ENCODE results near the gene IL20RB. TPM values are rescaled to one million over a fixed set of nuclear protein-coding genes. Genes with fewer than 3 reads are reported as not detected.
A peak's percentile ranks its signal among the peaks of the same experiment; 100 is the strongest.

IL20RB gene
- total RNA-seq, 1 donor from 2014 or later: 0.98 TPM

- Mint-ChIP-seq H3K4me3 (no peak overlapping the region), H3K27me3 (no peaks in the 10 kb centered on the region), H3K4me1 (peaks cover 45% of the 10 kb centered on the region), H3K36me3 (ENCODE audit: low read depth) (peaks cover 23% of the 10 kb centered on the region), H3K9me3 (no peaks in the 10 kb centered on the region), H3K27ac (no peak overlapping the region)
- ChIA-PET CTCF (interaction anchor here (0.8 kb wide), 1 partner anchor 71 kb away, joined by 3 read pairs; no protein-coding TSS in a partner anchor), POLR2A (no interaction called here)
- ATAC-seq (ENCODE audit: low read depth) (no peak), DNase-seq (no peak)
- no peak for TF ChIP-seq CTCF (IDR thresholded peaks at IDR 0.05)
- intact Hi-C loops (cut with micrococcal nuclease): no loop called here
Measured at GRCh38 chr3:136942803-136943202, 15.0 kb upstream of the IL20RB start.

- H3K36me3 Mint-ChIP-seq (ENCODE audit: low read depth): peaks cover 27% of the 10 kb centered on the region
- intact Hi-C loops (cut with micrococcal nuclease): no loop called here
- no peaks in the 10 kb centered on the region for H3K27me3 Mint-ChIP-seq
- CTCF ChIA-PET: no interaction called here
- H3K4me1 Mint-ChIP-seq: peaks cover 44% of the 10 kb centered on the region
- H3K4me3 Mint-ChIP-seq: no peak overlapping the region
- no peak overlapping the region for H3K27ac Mint-ChIP-seq
- POLR2A ChIA-PET: no interaction called here
- ATAC-seq (ENCODE audit: low read depth) (no peak), DNase-seq (no peak)
- TF ChIP-seq CTCF (IDR thresholded peaks at IDR 0.05): no peak
- no peaks in the 10 kb centered on the region for H3K9me3 Mint-ChIP-seq
Measured at GRCh38 chr3:136943436-136943835, 14.3 kb upstream of the IL20RB start.

- peaks cover 31% of the 10 kb centered on the region for H3K36me3 Mint-ChIP-seq (ENCODE audit: low read depth)
- no peaks in the 10 kb centered on the region for H3K9me3 Mint-ChIP-seq
- no peaks in the 10 kb centered on the region for H3K27me3 Mint-ChIP-seq
- CTCF ChIA-PET: no interaction called here
- H3K4me3 Mint-ChIP-seq: no peak overlapping the region
- ATAC-seq (ENCODE audit: low read depth) (no peak), DNase-seq (no peak)
- no peak for TF ChIP-seq CTCF (IDR thresholded peaks at IDR 0.05)
- no peak overlapping the region for H3K27ac Mint-ChIP-seq
- POLR2A ChIA-PET: no interaction called here
- H3K4me1 Mint-ChIP-seq: peaks cover 46% of the 10 kb centered on the region
- intact Hi-C loops (cut with micrococcal nuclease): no loop called here
Measured at GRCh38 chr3:136946978-136947377, 10.8 kb upstream of the IL20RB start.

- TF ChIP-seq CTCF (IDR thresholded peaks at IDR 0.05): no peak
- DNase-seq: no peak
- Mint-ChIP-seq H3K4me3 (no peak overlapping the region), H3K36me3 (ENCODE audit: low read depth) (peaks cover 29% of the 10 kb centered on the region), H3K9me3 (no peaks in the 10 kb centered on the region), H3K27me3 (no peaks in the 10 kb centered on the region), H3K4me1 (peaks cover 46% of the 10 kb centered on the region), H3K27ac (peak overlapping the region; percentile 13)
- CTCF ChIA-PET: no interaction called here
- POLR2A ChIA-PET: interaction anchor here (0.6 kb wide), 1 partner anchor 246 kb away, joined by 3 read pairs; no protein-coding TSS in a partner anchor
- intact Hi-C loops (cut with micrococcal nuclease): no loop called here
- no peak for ATAC-seq (ENCODE audit: low read depth)
Measured at GRCh38 chr3:136947477-136947876, 10.3 kb upstream of the IL20RB start.

- DNase-seq (no peak), ATAC-seq (ENCODE audit: low read depth) (no peak)
- ChIA-PET CTCF (interaction anchor here (2.2 kb wide), 1 partner anchor 65 kb away, joined by 7 read pairs; no protein-coding TSS in a partner anchor), POLR2A (no interaction called here)
- Mint-ChIP-seq H3K4me3 (no peak overlapping the region), H3K9me3 (no peaks in the 10 kb centered on the region), H3K27me3 (no peaks in the 10 kb centered on the region), H3K27ac (no peak overlapping the region), H3K4me1 (peaks cover 41% of the 10 kb centered on the region), H3K36me3 (ENCODE audit: low read depth) (peaks cover 27% of the 10 kb centered on the region)
- no peak for TF ChIP-seq CTCF (IDR thresholded peaks at IDR 0.05)
- intact Hi-C loops (cut with micrococcal nuclease): no loop called here
Measured at GRCh38 chr3:136949146-136949545, 8.6 kb upstream of the IL20RB start.
